WTC11 (cell line): ENCODE results near the gene CYP39A1.

ENCODE experiments used
- CTCF ChIP-seq: fragments of 200-600 bp; IDR thresholded peaks from 2 replicates; pipeline ENCODE4 v1.8.0; 2022; ENCODE audit warnings: antibody characterized with exemption
- FOXJ3 ChIP-seq: sonication (generic); formaldehyde crosslinking; IDR thresholded peaks from 2 replicates; pipeline ENCODE4 v1.9.0; 2021; ENCODE audit warnings: missing genetic modification reagents, mild to moderate bottlenecking, borderline replicate concordance
- IRF1 ChIP-seq: sonication (generic); formaldehyde crosslinking; IDR thresholded peaks from 2 replicates; pipeline ENCODE4 v1.8.0; 2023; ENCODE audit warnings: missing genetic modification reagents
- MLX ChIP-seq: sonication (generic); formaldehyde crosslinking; IDR thresholded peaks from 2 replicates; pipeline ENCODE4 v1.8.1; 2023; ENCODE audit warnings: mild to moderate bottlenecking, missing genetic modification reagents, moderate library complexity
- STAT6 ChIP-seq: sonication (generic); formaldehyde crosslinking; conservative IDR thresholded peaks from 2 replicates; pipeline ENCODE4 v1.8.1; 2023; ENCODE audit warnings: mild to moderate bottlenecking, low read depth, missing genetic modification reagents, moderate library complexity
- ZNF263 ChIP-seq: sonication (generic); formaldehyde crosslinking; IDR thresholded peaks from 2 replicates; pipeline ENCODE4 v1.8.1; 2022; ENCODE audit warnings: low read depth, mild to moderate bottlenecking, moderate library complexity, missing genetic modification reagents

GRCh38 chr6:46598215-46598614 lies 54.4 kb downstream of the CYP39A1 start:
- no peak for TF ChIP-seq IRF1 (CRISPR knock-in tag)
- no peak for TF ChIP-seq CTCF
- no peak for TF ChIP-seq STAT6 (CRISPR knock-in tag)
- no peak for TF ChIP-seq FOXJ3 (CRISPR knock-in tag)
- no peak for TF ChIP-seq ZNF263
- TF ChIP-seq MLX (CRISPR knock-in tag): no peak
